H9 (cell line): ENCODE measurements around the gene GAD1. TPM values are rescaled to one million over a fixed set of nuclear protein-coding genes. Genes with fewer than 3 reads are reported as not detected.

ENCODE experiments used
- DNase-seq: peaks from one replicate; pipeline ENCODE4 v3.0.0-alpha.2; 2017
- H2AFZ ChIP-seq: one replicate; pipeline ENCODE4 v1.6.1; 2013; ENCODE audit warnings: mild to moderate bottlenecking, low read length, control low read depth, moderate library complexity
- H2AK5ac ChIP-seq: 2 replicates; pipeline ENCODE4 v1.6.1; 2013; ENCODE audit warnings: low read length, control low read depth, mixed read lengths; ENCODE audit not compliant: insufficient read length
- H2BK120ac ChIP-seq: one replicate; pipeline ENCODE4 v1.6.1; 2013; ENCODE audit warnings: low read depth, mild to moderate bottlenecking, low read length, control low read depth, inconsistent platforms; ENCODE audit not compliant: poor library complexity, severe bottlenecking
- H2BK12ac ChIP-seq: 2 replicates; pipeline ENCODE4 v1.6.1; 2013; ENCODE audit warnings: low read length, control low read depth, mixed read lengths, low read depth; ENCODE audit not compliant: insufficient read length
- H2BK15ac ChIP-seq: 2 replicates; pipeline ENCODE4 v1.6.1; 2013; ENCODE audit warnings: low read depth, low read length, control low read depth
- H2BK20ac ChIP-seq: one replicate; pipeline ENCODE4 v1.6.1; 2013; ENCODE audit warnings: low read depth, mild to moderate bottlenecking, low read length, control low read depth, inconsistent platforms; ENCODE audit not compliant: poor library complexity, severe bottlenecking
- H2BK5ac ChIP-seq: 2 replicates; pipeline ENCODE4 v1.6.1; 2013; ENCODE audit warnings: low read length, control low read depth, mixed read lengths; ENCODE audit not compliant: insufficient read length
- H3K14ac ChIP-seq: 2 replicates; pipeline ENCODE4 v1.6.1; 2013; ENCODE audit warnings: low read length, control low read depth; ENCODE audit not compliant: insufficient read depth
- H3K18ac ChIP-seq: 2 replicates; pipeline ENCODE4 v1.6.1; 2013; ENCODE audit warnings: low read depth, mild to moderate bottlenecking, mixed read lengths, low read length, control low read depth; ENCODE audit not compliant: insufficient read length
- H3K23ac ChIP-seq: 2 replicates; pipeline ENCODE4 v1.6.1; 2013; ENCODE audit warnings: low read length, control low read depth, mixed read lengths, low read depth; ENCODE audit not compliant: insufficient read length
- H3K23me2 ChIP-seq: 2 replicates; pipeline ENCODE4 v1.6.1; 2013; ENCODE audit warnings: low read depth, mild to moderate bottlenecking, mixed read lengths, low read length, control low read depth; ENCODE audit not compliant: insufficient read length, poor library complexity, severe bottlenecking
- H3K27ac ChIP-seq: 2 replicates; pipeline ENCODE4 v1.5.1; 2013; ENCODE audit warnings: low read length, control low read depth, mixed read lengths, low read depth; ENCODE audit not compliant: insufficient read length
- H3K27me3 ChIP-seq: 2 replicates; pipeline ENCODE4 v1.6.1; 2013; ENCODE audit warnings: low read length, control low read depth, inconsistent platforms; ENCODE audit not compliant: insufficient read depth
- H3K4ac ChIP-seq: 2 replicates; pipeline ENCODE4 v1.6.1; 2013; ENCODE audit warnings: low read depth, mild to moderate bottlenecking, control low read depth, inconsistent platforms, low read length, moderate library complexity
- H3K4me1 ChIP-seq: 2 replicates; pipeline ENCODE4 v1.6.1; 2013; ENCODE audit warnings: low read length, control low read depth, inconsistent platforms; ENCODE audit not compliant: insufficient read depth
- H3K4me2 ChIP-seq: 2 replicates; pipeline ENCODE4 v1.6.1; 2013; ENCODE audit warnings: low read length, control low read depth, mixed read lengths; ENCODE audit not compliant: insufficient read length, insufficient read depth
- H3K56ac ChIP-seq: 2 replicates; pipeline ENCODE4 v1.6.1; 2013; ENCODE audit warnings: low read depth, mild to moderate bottlenecking, mixed read lengths, low read length, control low read depth; ENCODE audit not compliant: insufficient read length
- H3K79me1 ChIP-seq: 2 replicates; pipeline ENCODE4 v1.6.1; 2013; ENCODE audit warnings: low read depth, mild to moderate bottlenecking, moderate library complexity, low read length, control low read depth, inconsistent platforms; ENCODE audit not compliant: insufficient read depth, poor library complexity, severe bottlenecking
- H3K79me2 ChIP-seq: 2 replicates; pipeline ENCODE4 v1.6.1; 2013; ENCODE audit warnings: low read length, control low read depth, inconsistent platforms; ENCODE audit not compliant: insufficient read depth
- H3K9ac ChIP-seq: 2 replicates; pipeline ENCODE4 v1.6.1; 2013; ENCODE audit warnings: low read length, control low read depth, mixed read lengths; ENCODE audit not compliant: insufficient read length; ENCODE audit errors: extremely low read depth
- H3K9me3 ChIP-seq: one replicate; pipeline ENCODE4 v1.6.1; 2013; ENCODE audit warnings: low read depth, low read length, inconsistent platforms; ENCODE audit not compliant: control insufficient read depth
- H3T11ph ChIP-seq: one replicate; pipeline ENCODE4 v1.6.1; 2013; ENCODE audit warnings: mild to moderate bottlenecking, low read length, control low read depth, inconsistent platforms
- H4K20me1 ChIP-seq: one replicate; pipeline ENCODE4 v1.6.1; 2013; ENCODE audit not compliant: control insufficient read depth, insufficient read length, insufficient read depth
- H4K5ac ChIP-seq: 2 replicates; pipeline ENCODE4 v1.6.1; 2013; ENCODE audit warnings: low read depth, mild to moderate bottlenecking, mixed read lengths, low read length, control low read depth; ENCODE audit not compliant: insufficient read length
- H4K8ac ChIP-seq: replicated peaks from 2 replicates; pipeline ENCODE4 v1.6.1; 2013; ENCODE audit warnings: low read length, control low read depth, mixed read lengths, low read depth; ENCODE audit not compliant: insufficient read length
- H4K91ac ChIP-seq: 2 replicates; pipeline ENCODE4 v1.6.1; 2013; ENCODE audit warnings: low read depth, mild to moderate bottlenecking, moderate library complexity, mixed read lengths, low read length, control low read depth; ENCODE audit not compliant: insufficient read length
- H3K27ac Mint-ChIP-seq, 3 experiments: 2 replicates in 2 of 3; 3 replicates in 1 of 3; pipeline ENCODE4 v1.8.0; 2020 to 2021; ENCODE audit warnings: mixed read lengths in 3 of 3, mild to moderate bottlenecking in 1 of 3, moderate library complexity in 1 of 3
- H3K27me3 Mint-ChIP-seq: 2 replicates; pipeline ENCODE4 v1.8.0; 2021; ENCODE audit warnings: low read depth, mild to moderate bottlenecking, moderate library complexity, mixed read lengths
- H3K36me3 Mint-ChIP-seq, 3 experiments: 2 replicates in 2 of 3; 3 replicates in 1 of 3; pipeline ENCODE4 v1.8.0; 2020 to 2021; ENCODE audit warnings: low read depth in 3 of 3, mixed read lengths in 3 of 3; ENCODE audit not compliant: insufficient read depth in 1 of 3
- H3K4me1 Mint-ChIP-seq, 2 experiments: 2 replicates each; pipeline ENCODE4 v1.8.0; 2020; ENCODE audit warnings: mixed read lengths in 2 of 2
- H3K4me3 Mint-ChIP-seq, 2 experiments: 2 replicates in 1 of 2; 3 replicates in 1 of 2; pipeline ENCODE4 v1.8.0; 2020 to 2021; ENCODE audit warnings: mild to moderate bottlenecking in 2 of 2, mixed read lengths in 2 of 2, moderate library complexity in 1 of 2
- H3K9me3 Mint-ChIP-seq, 2 experiments: 2 replicates in 1 of 2; 3 replicates in 1 of 2; pipeline ENCODE4 v1.8.0; 2020; ENCODE audit warnings: mild to moderate bottlenecking in 2 of 2, mixed read lengths in 2 of 2, moderate library complexity in 1 of 2
- total RNA-seq: library from RNA; stranded (reverse); gene quantifications from 2 replicates; pipeline ENCODE4 v1.2.1, GENCODE V29; 2021
- TF ChIP-seq, protein P1 (sequence below): fragments of 200-600 bp; sonication (generic); conservative IDR thresholded peaks from 3 replicates; pipeline ENCODE4 v1.8.0; 2021; ENCODE audit warnings: antibody characterized with exemption, mild to moderate bottlenecking

GAD1 gene
- total RNA-seq, 1 experiment from 2014 or later = 1.8 TPM

DNA sequence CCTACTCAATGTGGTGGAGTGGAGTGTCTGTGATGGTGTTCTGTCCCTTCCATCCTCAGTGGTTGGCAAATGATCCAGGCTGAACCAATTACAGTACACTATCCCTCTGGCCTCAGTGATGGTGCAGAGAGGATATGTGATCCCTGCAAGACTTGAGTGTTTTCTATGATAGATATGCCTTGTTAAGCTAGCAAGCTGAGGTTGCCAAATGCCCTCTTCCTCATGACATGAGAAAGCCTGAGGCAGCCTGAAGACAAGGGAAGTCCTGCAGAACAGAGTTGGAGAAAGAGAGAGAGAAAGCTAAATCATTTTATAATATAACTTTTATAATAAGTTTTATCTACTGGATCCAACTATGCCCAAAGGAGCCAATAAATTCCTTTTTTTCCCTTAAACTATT, 70.8 kb downstream of the GAD1 start:
- Histone ChIP-seq H3K9ac (no peak overlapping the region), H3K27ac (no peak overlapping the region), H3K4me1 (no peaks in the 10 kb centered on the region; the same call in 1 of the 2 replicates), H3K79me2 (no peaks in the 10 kb centered on the region), H4K91ac (no peak overlapping the region), H3T11ph (no peak overlapping the region), H3K23ac (no peak overlapping the region), H3K18ac (no peak overlapping the region), H3K9me3 (no peaks in the 10 kb centered on the region), H4K5ac (no peak overlapping the region), H2BK20ac (no peak overlapping the region), H4K8ac (no peak overlapping the region), H2BK15ac (no peak overlapping the region), H3K14ac (no peak overlapping the region), H2AFZ (no peak overlapping the region), H3K79me1 (no peaks in the 10 kb centered on the region), H3K56ac (no peak overlapping the region), H3K4me2 (no peak overlapping the region), H3K23me2 (no peaks in the 10 kb centered on the region), H2AK5ac (no peak overlapping the region), H2BK120ac (no peak overlapping the region), H2BK5ac (no peak overlapping the region), H3K27me3 (no peaks in the 10 kb centered on the region), H2BK12ac (no peak overlapping the region), H3K4ac (no peak overlapping the region), H4K20me1 (no peaks in the 10 kb centered on the region)
- H3K36me3 Mint-ChIP-seq = no peaks in the 10 kb centered on the region
- TF ChIP-seq, protein P1, sequence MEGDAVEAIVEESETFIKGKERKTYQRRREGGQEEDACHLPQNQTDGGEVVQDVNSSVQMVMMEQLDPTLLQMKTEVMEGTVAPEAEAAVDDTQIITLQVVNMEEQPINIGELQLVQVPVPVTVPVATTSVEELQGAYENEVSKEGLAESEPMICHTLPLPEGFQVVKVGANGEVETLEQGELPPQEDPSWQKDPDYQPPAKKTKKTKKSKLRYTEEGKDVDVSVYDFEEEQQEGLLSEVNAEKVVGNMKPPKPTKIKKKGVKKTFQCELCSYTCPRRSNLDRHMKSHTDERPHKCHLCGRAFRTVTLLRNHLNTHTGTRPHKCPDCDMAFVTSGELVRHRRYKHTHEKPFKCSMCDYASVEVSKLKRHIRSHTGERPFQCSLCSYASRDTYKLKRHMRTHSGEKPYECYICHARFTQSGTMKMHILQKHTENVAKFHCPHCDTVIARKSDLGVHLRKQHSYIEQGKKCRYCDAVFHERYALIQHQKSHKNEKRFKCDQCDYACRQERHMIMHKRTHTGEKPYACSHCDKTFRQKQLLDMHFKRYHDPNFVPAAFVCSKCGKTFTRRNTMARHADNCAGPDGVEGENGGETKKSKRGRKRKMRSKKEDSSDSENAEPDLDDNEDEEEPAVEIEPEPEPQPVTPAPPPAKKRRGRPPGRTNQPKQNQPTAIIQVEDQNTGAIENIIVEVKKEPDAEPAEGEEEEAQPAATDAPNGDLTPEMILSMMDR = no peak
- no peak for DNase-seq
- H3K9me3 Mint-ChIP-seq = no peaks in the 10 kb centered on the region
- no peak overlapping the region; a peak in 1 of 7 replicates for H3K27ac Mint-ChIP-seq
- H3K4me1 Mint-ChIP-seq = peaks cover 13 to 14% of the 10 kb centered on the region in 2 experiments
- peaks cover 7% of the 10 kb centered on the region; the same call in 1 of the 2 replicates for H3K27me3 Mint-ChIP-seq
- no peak overlapping the region for H3K4me3 Mint-ChIP-seq
